ENCODE measurements around the gene CST5.
"Not testable (repeated sequence)": the region's sequence is repeated elsewhere in the genome, so short reads cannot be mapped to it uniquely, and the experiment has no call there.

The CST5 gene

GRCh38 chr20:23879328-23879798, at the start of gene CST5:
Gene CST5, minus strand, starts transcription at chr20:23879748. Its CDS starts 72 bp downstream, at chr20:23879676.
- DNase-seq: no peak

DNA sequence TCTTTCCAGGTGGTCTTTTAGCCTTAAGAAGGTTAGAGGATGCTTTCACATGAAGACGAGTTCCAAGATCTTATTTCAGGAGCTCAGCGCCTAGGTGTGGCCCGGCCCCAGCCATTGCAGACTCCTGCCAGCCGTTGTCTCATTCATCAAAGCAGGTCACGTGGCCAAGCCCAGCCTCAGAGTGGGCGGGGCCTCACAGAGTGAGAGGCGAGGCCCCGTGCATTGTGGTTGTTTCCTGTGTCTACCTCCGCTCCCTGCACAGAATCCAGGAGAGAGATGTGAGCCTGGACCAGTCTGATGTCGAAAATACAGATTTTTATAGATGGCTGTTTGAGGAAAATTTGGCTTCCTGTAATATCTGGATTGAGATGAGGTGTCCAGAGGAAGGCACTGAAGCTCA, 49.2 kb upstream of the CST5 start:
- peak; percentile 51 for DNase-seq

- no peak for DNase-seq
These were observed 48.8 kb upstream of the CST5 start for GRCh38 chr20:23928353-23928752.

DNA sequence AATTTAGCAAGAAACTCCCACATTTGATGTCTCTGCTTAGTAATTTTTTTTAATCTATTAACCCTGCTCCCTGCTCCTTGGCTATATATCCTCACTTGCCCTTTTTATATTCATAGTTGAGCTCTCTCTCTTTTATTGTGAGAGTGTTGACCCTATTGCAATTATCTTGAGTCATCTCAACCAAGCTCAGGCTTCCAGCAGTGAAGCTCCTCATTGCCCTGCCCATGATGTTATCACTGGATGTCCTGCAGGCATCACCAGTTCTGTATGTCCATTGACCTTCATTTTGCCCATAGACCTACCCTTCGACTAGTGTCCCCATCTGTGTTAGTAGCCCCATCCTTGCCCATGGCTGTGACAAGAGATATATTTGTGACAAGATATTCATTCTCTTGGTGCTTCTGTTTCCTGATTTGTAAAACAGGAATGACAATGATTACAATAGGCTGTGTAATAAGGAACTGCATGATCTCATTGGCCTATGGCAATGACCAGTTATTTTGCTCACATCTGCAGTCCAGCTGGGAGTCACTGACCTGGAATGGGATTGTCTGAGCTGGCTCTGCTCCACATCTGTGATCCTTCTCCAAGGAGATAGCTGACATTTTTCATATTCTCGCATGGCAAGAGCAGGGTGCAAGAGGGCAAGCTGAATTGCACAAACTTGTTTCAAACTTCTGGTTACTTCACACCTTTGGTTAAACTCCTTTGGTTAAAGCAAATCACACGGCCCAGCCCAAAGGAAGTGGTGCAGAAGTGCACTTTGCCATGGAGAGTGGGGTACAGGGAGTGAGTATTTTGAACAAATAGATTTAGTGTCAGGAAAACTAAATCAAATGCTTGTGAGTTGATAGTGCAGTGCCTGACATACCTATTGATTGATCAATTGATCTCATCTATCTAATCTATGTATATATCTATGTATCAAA, 47.7 kb upstream of the CST5 start:
- no peak for DNase-seq

DNA sequence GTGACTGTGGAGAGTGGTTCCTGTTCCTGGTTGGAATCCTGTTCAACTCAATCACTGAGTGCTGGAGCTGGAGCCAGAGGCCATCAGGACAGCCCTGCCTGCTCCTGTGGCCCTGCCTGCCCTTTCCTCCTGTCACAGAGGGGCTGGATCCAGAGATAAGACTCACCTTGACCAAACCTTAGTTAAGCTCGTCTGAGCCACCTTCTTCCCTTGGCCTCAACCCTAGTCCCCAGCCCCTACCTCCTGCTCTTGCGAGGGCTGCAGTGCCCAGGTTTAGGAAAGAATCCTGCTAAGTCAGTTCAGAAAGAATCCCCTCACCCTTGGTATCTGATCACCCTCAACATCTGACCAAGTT, 47.0 kb upstream of the CST5 start:
- DNase-seq: no peak

DNA sequence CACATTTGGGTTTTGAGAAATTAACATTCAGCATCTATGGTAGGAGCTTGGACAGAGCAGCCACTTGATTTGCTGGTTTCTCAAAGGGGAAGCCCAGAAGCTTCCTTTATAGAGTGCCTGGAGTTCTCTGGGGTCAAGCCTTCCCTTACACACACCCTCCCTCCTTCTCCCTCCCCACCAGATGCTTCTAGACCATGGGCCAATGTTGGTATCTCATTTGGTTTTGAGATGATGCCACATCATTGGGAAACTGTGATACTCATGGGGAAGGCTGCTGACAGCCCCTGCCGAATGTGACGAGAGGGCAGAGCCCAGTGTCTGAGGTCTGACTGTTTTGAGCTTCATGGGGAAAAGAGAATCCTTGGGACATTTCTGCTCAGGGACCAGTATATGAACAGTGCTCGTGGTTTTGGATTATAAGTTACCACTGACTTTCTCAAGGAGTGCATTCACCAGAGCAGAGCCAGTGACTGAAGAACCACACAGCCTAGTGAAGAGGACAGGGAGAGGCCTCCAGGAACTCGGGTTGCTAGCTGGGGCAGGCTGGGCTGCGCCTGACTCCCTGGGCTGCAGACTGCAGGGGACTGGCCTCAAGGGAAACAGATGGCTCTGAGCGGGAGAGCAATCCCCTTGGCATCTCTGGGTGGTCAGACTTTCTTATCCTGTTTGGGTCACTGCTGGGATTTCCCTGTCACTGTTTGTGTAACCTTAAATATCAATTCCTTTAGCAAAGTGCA, 46.4 kb upstream of the CST5 start:
- no peak for DNase-seq

DNA sequence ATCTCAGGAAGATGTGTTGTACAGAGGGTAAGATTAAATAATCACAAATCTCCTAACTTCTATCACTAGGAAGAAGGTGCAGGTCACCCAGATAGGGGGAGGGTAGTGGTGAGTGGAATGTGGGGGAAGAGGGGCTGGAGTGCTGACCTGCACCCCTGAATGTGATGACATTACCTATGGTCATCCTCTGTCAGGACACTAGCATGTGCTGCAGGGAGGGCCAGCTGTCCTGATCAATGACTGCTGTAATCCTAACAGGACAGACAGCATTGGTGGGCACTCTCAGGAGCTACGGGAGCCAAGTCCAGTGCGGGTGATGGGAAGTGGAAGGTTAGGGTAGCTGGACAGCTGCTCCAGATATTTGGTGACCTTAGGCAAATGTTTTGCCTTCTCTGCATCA, 45.2 kb upstream of the CST5 start:
- no peak for DNase-seq

DNA sequence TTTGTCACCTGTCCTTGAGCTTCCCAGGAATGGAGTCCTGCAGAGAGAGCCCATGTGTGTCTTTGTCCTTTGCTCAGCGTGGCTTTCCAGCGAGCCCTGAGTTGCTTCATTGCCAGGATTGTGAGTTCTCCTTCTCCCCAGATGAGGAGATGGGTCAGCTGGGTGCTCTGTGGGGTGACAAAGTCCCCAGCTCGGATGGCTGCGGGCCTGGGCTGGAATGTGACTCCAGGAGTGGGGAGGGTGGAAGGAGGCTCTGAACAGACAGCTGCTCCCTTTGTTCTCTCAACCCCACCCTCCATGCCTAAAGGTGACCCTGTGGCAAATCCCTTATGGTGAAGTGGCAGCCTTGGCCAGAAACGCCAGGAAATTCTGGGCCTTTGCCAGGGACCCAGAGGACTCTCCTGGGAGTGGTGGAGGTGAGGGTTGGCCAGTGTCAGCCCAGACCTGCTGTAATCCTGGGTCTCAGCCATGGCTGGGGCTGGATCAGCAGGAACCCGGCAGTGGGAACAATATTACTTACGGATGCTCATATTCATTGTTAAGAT, 44.4 kb upstream of the CST5 start:
- DNase-seq: no peak

GRCh38 chr20:23923311-23923710, 43.8 kb upstream of the CST5 start:
- DNase-seq: no peak

GRCh38 chr20:23920408-23921325, 41.1 kb upstream of the CST5 start:
- no peak for DNase-seq

- DNase-seq: no peak
These were observed 39.3 kb upstream of the CST5 start for GRCh38 chr20:23918896-23919295.

- DNase-seq: no peak
These were observed 38.7 kb upstream of the CST5 start for GRCh38 chr20:23918101-23918862.

DNA sequence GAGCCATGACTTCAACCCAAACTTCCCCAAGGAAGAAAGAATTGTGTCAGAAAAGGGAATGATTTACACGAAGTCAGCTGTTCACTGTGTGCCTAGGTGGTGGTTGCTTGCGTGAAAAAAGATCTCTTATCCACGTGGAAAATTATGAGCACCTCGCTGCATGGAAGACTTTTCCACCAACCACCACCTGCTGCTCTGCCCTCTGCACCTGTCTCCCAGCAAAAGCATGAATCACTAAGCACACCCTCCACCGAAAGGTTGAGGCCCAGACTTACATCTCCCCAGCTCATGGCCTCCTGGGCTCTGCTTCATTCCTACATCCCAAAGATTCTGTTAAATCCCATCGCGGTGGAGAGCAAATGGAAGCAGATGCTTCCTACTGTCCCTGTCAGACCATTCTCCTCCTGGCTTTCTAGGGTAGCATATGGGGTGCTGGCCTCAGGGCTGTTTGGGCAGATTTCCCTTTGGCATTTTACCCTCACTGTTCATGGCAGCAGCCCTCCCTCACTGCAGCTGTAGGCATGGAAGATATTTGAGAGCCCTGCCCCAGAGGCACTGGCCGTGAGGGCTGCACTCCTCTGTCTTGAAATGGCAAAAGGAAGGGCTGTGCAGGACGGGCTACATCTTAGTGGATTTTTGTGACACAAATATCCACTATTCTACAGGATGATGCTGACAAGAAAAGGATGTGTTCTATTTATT, 37.6 kb upstream of the CST5 start:
- no peak for DNase-seq

GRCh38 chr20:23915844-23916243, 36.3 kb upstream of the CST5 start:
- no peak for DNase-seq

DNA sequence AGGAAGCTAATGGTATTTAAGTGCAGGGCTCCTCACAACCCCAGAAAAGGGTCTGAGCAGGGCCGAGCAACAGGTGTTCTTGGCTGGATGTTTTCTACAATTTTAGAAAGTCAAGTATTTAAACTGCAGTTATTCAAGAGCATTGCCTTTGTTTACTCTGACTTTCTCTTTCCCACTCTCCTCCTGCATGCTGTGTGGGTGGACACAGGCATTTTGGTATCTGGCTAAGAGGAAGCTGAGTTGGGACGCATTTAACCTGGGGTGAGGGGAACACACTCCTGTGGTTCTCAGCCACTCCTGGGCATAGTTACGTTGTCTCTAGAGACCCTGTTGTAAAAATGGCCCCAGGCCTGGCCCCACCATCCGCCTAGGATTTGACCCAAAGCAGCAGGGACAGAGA, 34.9 kb upstream of the CST5 start:
- not testable (repeated sequence) for DNase-seq

DNA sequence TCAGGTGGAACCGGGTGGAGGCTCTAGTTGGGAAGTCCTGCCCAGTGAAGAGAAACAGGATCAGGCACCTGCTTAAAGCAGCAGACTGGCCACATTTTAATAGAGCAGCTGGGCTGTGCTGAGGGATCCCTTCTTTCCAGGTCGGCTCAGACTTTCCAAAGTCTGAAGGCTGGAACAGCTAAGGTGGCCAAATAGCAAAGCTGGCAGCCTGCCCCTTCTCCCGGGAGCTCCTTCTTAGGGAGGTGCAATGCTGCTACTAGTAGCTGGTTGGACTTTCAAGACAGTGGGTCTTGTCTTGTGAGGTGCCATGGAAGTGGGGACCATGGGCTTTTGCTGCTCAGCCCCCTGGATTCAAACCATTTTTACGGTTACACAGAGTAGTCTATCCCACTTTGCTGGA, 30.7 kb upstream of the CST5 start:
- DNase-seq: no peak

- no peak for DNase-seq
These were observed 29.8 kb upstream of the CST5 start for GRCh38 chr20:23909390-23909789.

- no peak for DNase-seq
These were observed 28.0 kb upstream of the CST5 start for GRCh38 chr20:23907579-23907978.

GRCh38 chr20:23902396-23902795, 22.8 kb upstream of the CST5 start:
- DNase-seq: not testable (repeated sequence)

- not testable (repeated sequence) for DNase-seq
These were observed 11.3 kb upstream of the CST5 start for GRCh38 chr20:23890867-23891266.

DNA sequence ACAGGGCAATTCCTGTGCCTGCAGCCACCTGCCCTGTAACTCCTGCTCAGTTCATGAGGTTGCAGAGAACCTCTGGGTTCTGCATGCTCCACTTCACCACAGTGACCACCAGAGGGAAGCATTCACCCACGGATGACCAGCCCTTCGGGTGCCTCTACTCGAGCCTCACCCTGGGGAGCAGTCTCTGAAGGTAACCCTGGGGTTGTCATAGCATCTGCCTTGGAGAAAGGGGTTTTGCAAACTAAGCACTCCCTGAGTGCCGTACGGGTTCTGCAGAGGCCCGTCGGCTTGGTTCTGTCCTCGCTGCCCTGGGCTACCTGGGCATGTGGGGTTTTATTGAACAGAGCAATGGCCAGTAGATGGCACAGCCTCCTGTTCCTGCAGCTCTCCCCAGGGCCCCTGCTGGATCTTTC, 10.2 kb upstream of the CST5 start:
- DNase-seq: peak; percentile 79

Data from activated CD4-positive, alpha-beta T cell treated with anti-CD3 and anti-CD28 coated beads for 48 hours (primary cell).